T-helper 17 cell (primary cell): ENCODE measurements around the gene MINPP1. TPM values are rescaled to one million over a fixed set of nuclear protein-coding genes. Genes with fewer than 3 reads are reported as not detected.
"Not testable (repeated sequence)": the region's sequence is repeated elsewhere in the genome, so short reads cannot be mapped to it uniquely, and the experiment has no call there.

ENCODE experiments used
- ATAC-seq: fragments of 150-1000 bp; cut with Tn5 transposase; 2 replicates; pipeline ENCODE4 v1.10.0; 2021; ENCODE audit warnings: mild to moderate bottlenecking, moderate library complexity
- DNase-seq, 3 donors: peaks; one replicate each; pipeline versions ENCODE4 v3.0.0 to v3.0.0-alpha.2; 2020 to 2021
- H3K9me3 ChIP-seq: one replicate; pipeline ENCODE4 v1.7.0; 2013; ENCODE audit warnings: low read length, mild to moderate bottlenecking; ENCODE audit not compliant: control insufficient read depth, poor library complexity, severe bottlenecking
- H3K27ac Mint-ChIP-seq: one replicate; pipeline ENCODE4 v1.8.0; 2022; ENCODE audit warnings: mild to moderate bottlenecking, moderate library complexity, mixed read lengths
- H3K27me3 Mint-ChIP-seq: one replicate; pipeline ENCODE4 v1.8.0; 2022; ENCODE audit warnings: mixed read lengths
- H3K36me3 Mint-ChIP-seq: one replicate; pipeline ENCODE4 v1.8.0; 2022; ENCODE audit warnings: low read depth, mixed read lengths
- H3K4me1 Mint-ChIP-seq: one replicate; pipeline ENCODE4 v1.8.0; 2022; ENCODE audit warnings: mild to moderate bottlenecking, mixed read lengths
- H3K4me3 Mint-ChIP-seq: one replicate; pipeline ENCODE4 v1.8.0; 2022; ENCODE audit warnings: mild to moderate bottlenecking, moderate library complexity, mixed read lengths
- total RNA-seq, 4 donors: library from RNA in 2 of 4; stranded (reverse) in 2 of 4; gene quantifications; one replicate each; pipeline ENCODE4 v1.2.3 and lab custom pipeline; 2022 to 2026

The MINPP1 gene
- total RNA-seq, 2 donors from 2014 or later, result 2.2 to 2.3 TPM

DNA sequence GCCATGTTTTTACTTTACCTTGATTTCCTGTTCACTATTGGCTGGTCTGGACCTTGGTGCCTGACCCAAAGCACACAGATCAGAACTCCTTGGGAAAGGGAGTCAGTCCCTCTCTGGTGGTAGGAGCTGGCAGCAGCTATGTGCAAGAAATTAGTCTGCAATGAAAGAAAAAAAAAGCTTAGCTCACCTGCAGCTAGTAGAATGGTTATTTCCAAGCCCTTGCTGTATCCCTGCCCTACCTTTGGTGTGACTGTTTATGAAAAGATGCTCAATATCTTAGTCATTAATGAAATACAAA, 86.8 kb downstream of the MINPP1 start:
- Mint-ChIP-seq H3K4me1 (no peaks in the 10 kb centered on the region), H3K36me3 (no peaks in the 10 kb centered on the region), H3K27ac (no peak overlapping the region), H3K27me3 (peaks cover 14% of the 10 kb centered on the region), H3K4me3 (no peak overlapping the region)
- no peaks in the 10 kb centered on the region for H3K9me3 ChIP-seq
- DNase-seq, result no peak
- no peak for ATAC-seq

DNA sequence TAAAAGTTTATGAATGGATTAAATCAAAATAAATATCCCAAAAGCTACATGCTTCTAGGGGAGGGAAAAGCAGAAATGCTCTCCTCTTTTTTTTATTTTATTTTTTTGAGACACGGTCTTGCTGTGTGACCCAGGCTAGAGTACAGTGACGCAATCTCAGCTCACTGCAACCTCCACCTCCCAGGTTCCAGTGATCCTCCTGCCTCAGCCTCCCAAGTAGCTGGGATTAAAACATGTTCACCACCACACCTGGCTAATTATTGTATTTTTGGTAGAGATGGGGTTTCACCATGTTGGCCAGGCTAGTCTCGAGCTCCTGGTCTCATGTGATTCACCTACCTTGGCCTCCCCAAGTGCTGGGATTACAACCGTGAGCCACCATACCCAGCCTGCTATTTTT, 88.2 kb downstream of the MINPP1 start:
- ATAC-seq, H3K27ac Mint-ChIP-seq, H3K4me1 Mint-ChIP-seq, H3K9me3 ChIP-seq, H3K27me3 Mint-ChIP-seq, DNase-seq, H3K4me3 Mint-ChIP-seq, H3K36me3 Mint-ChIP-seq: not testable (repeated sequence)

- Mint-ChIP-seq H3K4me3 (no peak overlapping the region), H3K4me1 (no peaks in the 10 kb centered on the region), H3K27me3 (peaks cover 10% of the 10 kb centered on the region), H3K36me3 (no peaks in the 10 kb centered on the region), H3K27ac (no peak overlapping the region)
- ATAC-seq (no peak), DNase-seq (no peak)
- no peaks in the 10 kb centered on the region for H3K9me3 ChIP-seq
These were observed 89.0 kb downstream of the MINPP1 start for GRCh38 chr10:87593702-87594101.

GRCh38 chr10:87594181-87594580, 89.5 kb downstream of the MINPP1 start:
- no peak overlapping the region for H3K4me3 Mint-ChIP-seq
- ATAC-seq, result no peak
- no peaks in the 10 kb centered on the region for H3K4me1 Mint-ChIP-seq
- H3K36me3 Mint-ChIP-seq, result no peaks in the 10 kb centered on the region
- H3K27me3 Mint-ChIP-seq, result peaks cover 10% of the 10 kb centered on the region
- DNase-seq, result no peak
- no peaks in the 10 kb centered on the region for H3K9me3 ChIP-seq
- no peak overlapping the region for H3K27ac Mint-ChIP-seq

- H3K4me1 Mint-ChIP-seq, result no peaks in the 10 kb centered on the region
- no peaks in the 10 kb centered on the region for H3K36me3 Mint-ChIP-seq
- no peak overlapping the region for H3K27ac Mint-ChIP-seq
- no peaks in the 10 kb centered on the region for H3K9me3 ChIP-seq
- peaks cover 10% of the 10 kb centered on the region for H3K27me3 Mint-ChIP-seq
- ATAC-seq (no peak), DNase-seq (no peak)
- H3K4me3 Mint-ChIP-seq, result no peak overlapping the region
These were observed 90.2 kb downstream of the MINPP1 start for GRCh38 chr10:87594864-87595263.

DNA sequence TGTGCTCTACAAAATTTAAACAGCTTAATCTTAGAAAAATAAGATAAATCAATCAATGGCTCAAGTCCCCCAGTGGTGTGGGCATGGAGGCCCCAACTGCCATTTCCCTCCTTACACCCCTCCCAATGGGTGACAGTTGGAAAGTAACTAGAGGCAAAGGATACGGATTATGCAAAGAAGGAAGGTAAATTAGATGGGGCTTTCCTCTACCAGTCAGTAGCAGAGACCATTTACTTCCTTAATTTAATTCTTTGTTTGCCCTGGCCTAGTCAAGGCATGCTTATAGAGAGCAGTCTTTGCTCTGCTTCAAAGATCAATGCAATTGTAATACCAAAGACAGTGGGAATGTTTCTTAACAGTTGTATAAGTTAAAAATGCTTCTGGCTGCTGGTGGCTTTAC, 91.7 kb downstream of the MINPP1 start:
- ATAC-seq (no peak), DNase-seq (no peak)
- Mint-ChIP-seq H3K27ac (no peak overlapping the region), H3K36me3 (no peaks in the 10 kb centered on the region), H3K4me3 (no peak overlapping the region), H3K4me1 (no peaks in the 10 kb centered on the region), H3K27me3 (peaks cover 17% of the 10 kb centered on the region)
- H3K9me3 ChIP-seq, result no peaks in the 10 kb centered on the region

- H3K4me3 Mint-ChIP-seq, result no peak overlapping the region
- H3K36me3 Mint-ChIP-seq, result no peaks in the 10 kb centered on the region
- peaks cover 26% of the 10 kb centered on the region for H3K27me3 Mint-ChIP-seq
- H3K4me1 Mint-ChIP-seq, result peaks cover 4% of the 10 kb centered on the region
- H3K27ac Mint-ChIP-seq, result no peak overlapping the region
- no peak for DNase-seq
- H3K9me3 ChIP-seq, result no peaks in the 10 kb centered on the region
- no peak for ATAC-seq
These were observed 94.0 kb downstream of the MINPP1 start for GRCh38 chr10:87598700-87599099.

DNA sequence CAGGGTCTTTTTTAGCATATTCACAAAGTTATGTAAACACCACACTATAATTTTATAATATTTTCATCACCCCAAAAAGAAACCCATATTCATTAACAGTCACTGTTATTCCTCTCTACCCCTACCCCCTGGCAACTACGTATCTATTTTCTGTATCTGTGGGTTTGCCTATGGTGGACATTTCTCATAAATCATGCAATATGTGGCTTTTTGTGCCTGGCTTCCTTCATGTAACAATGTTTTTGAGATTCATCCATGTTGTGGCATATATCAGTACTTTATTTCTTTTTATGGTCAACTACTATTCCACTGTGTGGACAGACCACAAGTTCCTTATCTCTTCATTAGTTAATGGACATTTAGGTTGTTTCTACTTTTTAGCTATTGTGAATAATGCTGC, 95.9 kb downstream of the MINPP1 start:
- Mint-ChIP-seq H3K27me3 (peaks cover 28% of the 10 kb centered on the region), H3K36me3 (peaks cover 4% of the 10 kb centered on the region), H3K4me1 (peaks cover 4% of the 10 kb centered on the region), H3K27ac (no peak overlapping the region), H3K4me3 (no peak overlapping the region)
- no peak for ATAC-seq
- no peaks in the 10 kb centered on the region for H3K9me3 ChIP-seq
- DNase-seq, result no peak

Other genes with a start within 250 kb of the MINPP1 start
- 1 to 10 TPM; 1.6 to 2.3 TPM for gene NUTM2D, start 147.1 kb upstream of the MINPP1 start, total RNA-seq
- gene PAPSS2, start 155.0 kb downstream of the MINPP1 start, total RNA-seq, result 1 to 10 TPM in 1 of 2 donors, under 1 TPM in 1; 0.55 to 1.3 TPM